Lower leg skin (tissue), 3 donors: ENCODE measurements around the gene HMBS.

Source experiments
- CTCF ChIP-seq, 3 donors: fragments of 450-650 bp; IDR thresholded peaks; one replicate each; pipeline ENCODE4 v1.5.1; 2016; ENCODE audit warnings: antibody characterized with exemption in 3 of 3, mild to moderate bottlenecking in 3 of 3, moderate library complexity in 2 of 3
- POLR2A ChIP-seq, 2 donors: fragments of 450-650 bp; IDR thresholded peaks; one replicate each; pipeline ENCODE4 v1.6.1; 2016 to 2017; ENCODE audit warnings: antibody characterized with exemption in 2 of 2, mild to moderate bottlenecking in 1 of 2, moderate library complexity in 1 of 2

- TF ChIP-seq CTCF (IDR thresholded peaks at IDR 0.05), result no peak
- no peak for TF ChIP-seq POLR2A (IDR thresholded peaks at IDR 0.05)
Measured at GRCh38 chr11:119118946-119119345, 34.3 kb downstream of the HMBS start.
